HCT116 (cell line): ENCODE measurements around the gene HDAC7. TPM values are rescaled to one million over a fixed set of nuclear protein-coding genes. Genes with fewer than 3 reads are reported as not detected.

Experiments
- ATAC-seq: fragments of 200-7000 bp; cut with Tn5 transposase; 2 replicates; pipeline ENCODE4 v1.9.1; 2020; ENCODE audit warnings: mild to moderate bottlenecking, moderate library complexity
- BruUV-seq: library from RNA; stranded (reverse); fragments of 400-500 nt; replicated peaks from 2 replicates; lab custom pipeline; 2021; lab: Mats Ljungman, UMichigan
- CTCF ChIA-PET: fragments of 300-600 bp; sonication (Branson Sonifier 250); formaldehyde crosslinking; loops from one replicate; lab custom pipeline; 2021; ENCODE audit warnings: antibody characterized with exemption; lab: Charles Lee
- POLR2A ChIA-PET: fragments of 300-600, 350-600 bp; sonication (Branson Sonifier 250); formaldehyde crosslinking; loops from one replicate; lab custom pipeline; 2021; ENCODE audit warnings: antibody characterized with exemption; lab: Charles Lee
- RAD21 ChIA-PET, 2 experiments: fragments of 300-600 bp; sonication (Branson Sonifier 250); formaldehyde crosslinking; loops; one replicate each; lab custom pipeline; 2023; ENCODE audit warnings: low total read pairs in 2 of 2; ENCODE audit not compliant: uncharacterized antibody in 2 of 2, unreplicated experiment in 2 of 2, low non-redundant PET in 1 of 2; lab: Charles Lee
- DNase-seq: peaks from one replicate; pipeline ENCODE4 v3.0.0-alpha.2; 2010; ENCODE audit warnings: low read depth, low spot score
- H2AFZ ChIP-seq: fragments of 200-600 bp; shearing (Covaris generic), sonication (generic); 2 replicates; pipeline ENCODE4 v1.6.1; 2017; ENCODE audit warnings: low read depth, mixed run types, mixed read lengths, antibody characterized with exemption, low read length; ENCODE audit not compliant: poor library complexity, severe bottlenecking
- H3K27ac ChIP-seq: 2 replicates; pipeline ENCODE4 v1.5.1; 2012; ENCODE audit warnings: low read depth, low read length
- H3K27me3 ChIP-seq: fragments of 200-600 bp; sonication (generic); 2 replicates; pipeline ENCODE4 v1.6.1; 2016; ENCODE audit warnings: mixed run types, low read length, mixed read lengths; ENCODE audit not compliant: insufficient read depth
- H3K36me3 ChIP-seq, 2 experiments: fragments of 200-500 bp in 1 of 2; fragments of 200-600 bp in 1 of 2; sonication (Bioruptor generic) in 1 of 2; sonication (generic) in 1 of 2; 2 replicates each; pipeline versions ENCODE4 v1.5.1 to v1.6.1; 2014 to 2016; ENCODE audit warnings: low read length in 2 of 2, inconsistent platforms in 1 of 2, mixed read lengths in 1 of 2, mixed run types in 1 of 2; ENCODE audit not compliant: insufficient read depth in 2 of 2, control insufficient read depth in 1 of 2
- H3K4me1 ChIP-seq, 2 experiments: fragments of 200-600 bp in 1 of 2; sonication (generic) in 1 of 2; 2 replicates each; pipeline versions ENCODE4 v1.5.1 to v1.6.1; 2012 to 2017; ENCODE audit warnings: low read length in 2 of 2, inconsistent platforms in 1 of 2, mild to moderate bottlenecking in 1 of 2, mixed read lengths in 1 of 2, mixed run types in 1 of 2, moderate library complexity in 1 of 2; ENCODE audit not compliant: insufficient read depth in 2 of 2, control insufficient read depth in 1 of 2
- H3K4me2 ChIP-seq: fragments of 200-600 bp; sonication (generic); 2 replicates; pipeline ENCODE4 v1.6.1; 2017; ENCODE audit warnings: mixed run types, low read length, mixed read lengths
- H3K4me3 ChIP-seq, 2 experiments: fragments of 200-600 bp in 1 of 2; sonication (generic) in 1 of 2; replicated peaks in 1 of 2; 2 replicates each; pipeline ENCODE4 v1.5.1; 2011 to 2016; ENCODE audit warnings: low read length in 2 of 2, control low read depth in 1 of 2, low read depth in 1 of 2, mild to moderate bottlenecking in 1 of 2, mixed read lengths in 1 of 2, mixed run types in 1 of 2
- H3K79me2 ChIP-seq: fragments of 200-600 bp; sonication (generic); 2 replicates; pipeline ENCODE4 v1.6.1; 2017; ENCODE audit warnings: mild to moderate bottlenecking, mixed run types, low read length, moderate library complexity, mixed read lengths; ENCODE audit not compliant: insufficient read depth
- H3K9ac ChIP-seq: fragments of 200-600 bp; sonication (generic); 2 replicates; pipeline ENCODE4 v1.6.1; 2016; ENCODE audit warnings: low read length, mixed read lengths
- H3K9me2 ChIP-seq: fragments of 200-600 bp; sonication (generic), shearing (Covaris generic); 2 replicates; pipeline ENCODE4 v1.6.1; 2017; ENCODE audit warnings: mixed run types, mild to moderate bottlenecking, moderate library complexity; ENCODE audit not compliant: insufficient read depth
- H3K9me3 ChIP-seq, 2 experiments: fragments of 200-500 bp in 1 of 2; fragments of 200-600 bp in 1 of 2; sonication (Bioruptor generic) in 1 of 2; sonication (generic) in 1 of 2; 2 replicates each; pipeline ENCODE4 v1.6.1; 2014 to 2017; ENCODE audit warnings: low read length in 2 of 2, mixed read lengths in 2 of 2, inconsistent platforms in 1 of 2, low read depth in 1 of 2, mild to moderate bottlenecking in 1 of 2, mixed run types in 1 of 2, moderate library complexity in 1 of 2; ENCODE audit not compliant: control insufficient read depth in 1 of 2, insufficient read depth in 1 of 2
- H4K20me1 ChIP-seq: fragments of 200-600 bp; sonication (generic), shearing (Covaris generic); 2 replicates; pipeline ENCODE4 v1.6.1; 2017; ENCODE audit warnings: mixed run types, mild to moderate bottlenecking, moderate library complexity; ENCODE audit not compliant: insufficient read depth
- CEBPB ChIP-seq: IDR thresholded peaks from 2 replicates; pipeline ENCODE4 v1.6.1; 2012; ENCODE audit warnings: low read depth
- ELF1 ChIP-seq: IDR thresholded peaks from 2 replicates; pipeline ENCODE4 v1.6.1; 2012; ENCODE audit warnings: low read depth, borderline replicate concordance
- EZH2 ChIP-seq: fragments of 200-600 bp; sonication (generic); IDR thresholded peaks from 2 replicates; pipeline ENCODE4 v1.6.1; 2017; ENCODE audit warnings: antibody characterized with exemption, mixed run types
- EZH2phosphoT487 ChIP-seq: fragments of 200-600 bp; IDR thresholded peaks from 2 replicates; pipeline ENCODE4 v1.6.1; 2018; ENCODE audit warnings: antibody characterized with exemption, borderline replicate concordance
- FOSL1 ChIP-seq: IDR thresholded peaks from 2 replicates; pipeline ENCODE4 v1.6.1; 2012; ENCODE audit warnings: low read depth
- POLR2A ChIP-seq: IDR thresholded peaks from 2 replicates; pipeline ENCODE4 v1.7.0; 2011; ENCODE audit warnings: borderline replicate concordance; ENCODE audit not compliant: insufficient read depth, insufficient read length; ENCODE audit errors: extremely low read depth
- POLR2AphosphoS5 ChIP-seq: IDR thresholded peaks from 2 replicates; pipeline ENCODE4 v1.6.1; 2011; ENCODE audit warnings: mild to moderate bottlenecking, low read depth, low read length, moderate library complexity
- REST ChIP-seq: IDR thresholded peaks from 2 replicates; pipeline ENCODE4 v1.6.1; 2012; ENCODE audit warnings: low read depth
- SIN3A ChIP-seq: IDR thresholded peaks from 2 replicates; pipeline ENCODE4 v1.6.1; 2012; ENCODE audit warnings: low read depth
- SP1 ChIP-seq: IDR thresholded peaks from 2 replicates; pipeline ENCODE4 v1.6.1; 2012; ENCODE audit warnings: low read depth
- TCF7L2 ChIP-seq: IDR thresholded peaks from 2 replicates; pipeline ENCODE4 v1.7.0; 2011; ENCODE audit warnings: borderline replicate concordance, inconsistent platforms; ENCODE audit not compliant: insufficient read depth, insufficient read length; ENCODE audit errors: extremely low read depth
- YY1 ChIP-seq: IDR thresholded peaks from 2 replicates; pipeline ENCODE4 v1.6.1; 2011; ENCODE audit warnings: low read length, low read depth, moderate library complexity, mild to moderate bottlenecking; ENCODE audit not compliant: insufficient replicate concordance; ENCODE audit errors: extremely low read depth
- ZBTB33 ChIP-seq: IDR thresholded peaks from 2 replicates; pipeline ENCODE4 v1.6.1; 2011; ENCODE audit warnings: mild to moderate bottlenecking, low read length, moderate library complexity; ENCODE audit not compliant: insufficient replicate concordance; ENCODE audit errors: extremely low read depth
- ZFX ChIP-seq: fragments of 450-650 bp; IDR thresholded peaks from 2 replicates; pipeline ENCODE4 v1.6.1; 2017
- ZNF274 ChIP-seq: fragments of 200-500 bp; sonication (Bioruptor generic); IDR thresholded peaks from 2 replicates; pipeline ENCODE4 v1.6.1; 2014; ENCODE audit warnings: mild to moderate bottlenecking, low read depth, low read length, inconsistent platforms
- intact Hi-C: fragments of 100-400 bp; cut with micrococcal nuclease; formaldehyde crosslinking; loops from 2 replicates; pipeline ENCODE4 v1.10.0; 2022
- total RNA-seq: library from RNA; stranded (reverse); gene quantifications from one replicate; pipeline ENCODE4 v1.2.1, GENCODE V29; 2021; ENCODE audit not compliant: unreplicated experiment

Gene HDAC7
- total RNA-seq, 1 experiment from 2014 or later: 38.1 TPM

GRCh38 chr12:47818467-47819137 lies 1.1 kb downstream of the HDAC7 start:
- CTCF ChIA-PET: interaction anchor here (2.9 kb wide), 1 partner anchor 19 kb away, joined by 26 read pairs; no protein-coding TSS in a partner anchor
- Histone ChIP-seq H3K4me3 (peak overlapping the region; percentile 70 to 86), H3K9ac (peak overlapping the region; percentile 97), H3K4me2 (peak overlapping the region; percentile 100), H3K9me2 (no peaks in the 10 kb centered on the region), H3K79me2 (peaks cover 60% of the 10 kb centered on the region), H3K27me3 (no peaks in the 10 kb centered on the region), H2AFZ (no peak overlapping the region), H3K9me3 (no peaks in the 10 kb centered on the region), H3K36me3 (no peaks in the 10 kb centered on the region), H4K20me1 (no peaks in the 10 kb centered on the region), H3K27ac (peak overlapping the region; percentile 98), H3K4me1 (peaks cover 39 to 79% of the 10 kb centered on the region in 2 experiments)
- no TSS peak for BruUV-seq
- POLR2A ChIA-PET: interaction anchor here (2.2 kb wide), 1 partner anchor 10 kb away, joined by 8 read pairs; no protein-coding TSS in a partner anchor
- ATAC-seq: no peak
- DNase-seq: no peak
- intact Hi-C loops: no loop called here
- TF ChIP-seq SP1: no peak
- TF ChIP-seq EZH2phosphoT487: no peak
- TF ChIP-seq POLR2A: no peak
- TF ChIP-seq REST: no peak
- TF ChIP-seq ELF1: no peak
- TF ChIP-seq ZBTB33: no peak
- TF ChIP-seq POLR2AphosphoS5: no peak
- TF ChIP-seq FOSL1: no peak
- no peak for TF ChIP-seq ZFX
- TF ChIP-seq EZH2: no peak
- TF ChIP-seq CEBPB: no peak
- no peak for TF ChIP-seq SIN3A
- no peak for TF ChIP-seq TCF7L2
- no peak for TF ChIP-seq ZNF274
- no peak for TF ChIP-seq YY1
- RAD21 ChIA-PET: no interaction called here
